Progenitor cell of endocrine pancreas (in vitro differentiated cells): ENCODE results near the gene LRP6. TPM values are rescaled to one million over a fixed set of nuclear protein-coding genes. Genes with fewer than 3 reads are reported as not detected.

Source experiments
- DNase-seq: peaks from one replicate; pipeline ENCODE4 v3.0.0; 2021; ENCODE audit warnings: low spot score; ENCODE audit not compliant: unreplicated experiment
- H3K27ac Mint-ChIP-seq: 2 replicates; pipeline ENCODE4 v1.8.0; 2021; ENCODE audit warnings: mild to moderate bottlenecking, moderate library complexity, mixed read lengths
- H3K27me3 Mint-ChIP-seq: 2 replicates; pipeline ENCODE4 v1.8.0; 2021; ENCODE audit warnings: mixed read lengths
- H3K36me3 Mint-ChIP-seq: 2 replicates; pipeline ENCODE4 v1.8.0; 2022; ENCODE audit warnings: mixed read lengths; ENCODE audit not compliant: insufficient read depth
- H3K4me1 Mint-ChIP-seq: 2 replicates; pipeline ENCODE4 v1.8.0; 2021; ENCODE audit warnings: low read depth, mixed read lengths
- H3K4me3 Mint-ChIP-seq: 2 replicates; pipeline ENCODE4 v1.8.0; 2021; ENCODE audit warnings: low read depth, mild to moderate bottlenecking, moderate library complexity, mixed read lengths
- H3K9me3 Mint-ChIP-seq: 2 replicates; pipeline ENCODE4 v1.8.0; 2021; ENCODE audit warnings: low read depth, mixed read lengths
- CTCF ChIP-seq: fragments of 200-600 bp; sonication (generic); IDR thresholded peaks from one replicate; pipeline ENCODE4 v1.5.0; 2021; ENCODE audit warnings: antibody characterized with exemption, mild to moderate bottlenecking; ENCODE audit not compliant: unreplicated experiment
- total RNA-seq: library from RNA; stranded (reverse); gene quantifications from 2 replicates; pipeline ENCODE4 v1.2.1, GENCODE V29; 2021

Gene LRP6
- total RNA-seq, 1 donor from 2014 or later = 163 TPM

- H3K4me1 Mint-ChIP-seq = peaks cover 48% of the 10 kb centered on the region
- H3K36me3 Mint-ChIP-seq = peaks cover 38% of the 10 kb centered on the region
- DNase-seq = no peak
- peak overlapping the region; percentile 60 for H3K27ac Mint-ChIP-seq
- H3K27me3 Mint-ChIP-seq = no peaks in the 10 kb centered on the region
- no peak for TF ChIP-seq CTCF
- H3K9me3 Mint-ChIP-seq = peaks cover 26% of the 10 kb centered on the region
- no peak overlapping the region for H3K4me3 Mint-ChIP-seq
These were observed 28.2 kb downstream of the LRP6 start for GRCh38 chr12:12238605-12239004.

DNA sequence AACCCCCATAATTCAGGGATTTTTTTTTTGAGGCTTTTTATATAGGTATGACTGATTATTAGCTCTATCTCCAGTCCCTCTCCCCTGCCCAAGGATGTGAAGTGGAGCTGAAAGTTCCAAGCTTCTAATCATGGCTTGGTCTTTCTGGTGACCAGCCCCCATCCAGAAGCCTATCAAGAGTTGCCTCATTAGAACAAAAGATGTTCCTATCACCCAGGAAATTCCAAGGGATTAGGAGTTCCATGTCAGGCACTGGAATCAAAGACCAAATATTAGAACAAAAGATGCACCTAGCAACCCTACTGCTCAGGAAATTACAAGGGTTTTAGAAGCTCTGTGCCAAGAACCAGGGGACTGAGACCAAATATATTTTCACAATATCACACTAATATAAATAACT lies 29.9 kb downstream of the LRP6 start:
- H3K27me3 Mint-ChIP-seq = no peaks in the 10 kb centered on the region
- no peak for TF ChIP-seq CTCF
- H3K4me3 Mint-ChIP-seq = no peak overlapping the region
- peaks cover 26% of the 10 kb centered on the region for H3K9me3 Mint-ChIP-seq
- peaks cover 47% of the 10 kb centered on the region for H3K4me1 Mint-ChIP-seq
- DNase-seq = no peak
- peak overlapping the region; percentile 68 for H3K27ac Mint-ChIP-seq
- peaks cover 40% of the 10 kb centered on the region for H3K36me3 Mint-ChIP-seq

- Mint-ChIP-seq H3K9me3 (peaks cover 18% of the 10 kb centered on the region), H3K36me3 (peaks cover 26% of the 10 kb centered on the region)
- no peak for TF ChIP-seq CTCF
These were observed 36.6 kb downstream of the LRP6 start for GRCh38 chr12:12230275-12230674.

GRCh38 chr12:12229556-12230092 lies 37.2 kb downstream of the LRP6 start:
- no peak for DNase-seq
- H3K9me3 Mint-ChIP-seq = peaks cover 15% of the 10 kb centered on the region
- H3K4me1 Mint-ChIP-seq = peaks cover 39% of the 10 kb centered on the region
- no peak for TF ChIP-seq CTCF
- H3K27me3 Mint-ChIP-seq = no peaks in the 10 kb centered on the region
- peaks cover 23% of the 10 kb centered on the region for H3K36me3 Mint-ChIP-seq
- H3K27ac Mint-ChIP-seq = no peak overlapping the region
- H3K4me3 Mint-ChIP-seq = no peak overlapping the region

More at GRCh38 chr12:12230275-12230674, 36.6 kb downstream of the LRP6 start:
- peaks cover 41% of the 10 kb centered on the region for H3K4me1 Mint-ChIP-seq
- no peak overlapping the region for H3K4me3 Mint-ChIP-seq
- DNase-seq = no peak
- H3K27ac Mint-ChIP-seq = no peak overlapping the region
- H3K27me3 Mint-ChIP-seq = no peaks in the 10 kb centered on the region

DNA sequence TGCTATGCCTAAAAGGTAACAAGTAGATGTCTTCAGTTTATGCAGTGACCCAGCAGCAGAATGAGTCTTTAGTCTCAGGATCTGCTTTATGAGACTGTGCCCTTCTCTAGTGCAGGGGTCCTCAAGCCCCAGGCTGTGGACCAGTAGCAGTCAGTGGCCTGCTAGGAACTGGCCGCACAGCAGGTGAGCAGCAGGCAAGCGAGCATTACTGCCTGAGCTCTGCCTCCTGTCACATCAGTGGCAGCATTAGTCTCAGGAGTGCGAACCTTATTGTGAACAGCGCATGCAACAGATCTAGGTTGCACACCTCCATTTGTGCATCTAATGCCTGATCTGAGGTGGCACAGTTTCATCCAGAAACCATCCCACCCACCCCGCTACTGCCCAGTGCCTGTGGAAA lies 38.4 kb downstream of the LRP6 start:
- peaks cover 40% of the 10 kb centered on the region for H3K4me1 Mint-ChIP-seq
- peak overlapping the region; percentile 83 for H3K27ac Mint-ChIP-seq
- H3K27me3 Mint-ChIP-seq = no peaks in the 10 kb centered on the region
- no peak overlapping the region for H3K4me3 Mint-ChIP-seq
- peaks cover 14% of the 10 kb centered on the region for H3K9me3 Mint-ChIP-seq
- TF ChIP-seq CTCF = no peak
- DNase-seq = no peak
- peaks cover 21% of the 10 kb centered on the region for H3K36me3 Mint-ChIP-seq
